Spleen (tissue), 7 donors: ENCODE measurements around the gene TRHDE.

Experiments used
- POLR2AphosphoS5 ChIP-seq, 3 donors: sonication (generic); formaldehyde crosslinking; IDR thresholded peaks; one replicate each; pipeline ENCODE4 v1.5.1; 2017; ENCODE audit warnings: antibody characterized with exemption in 3 of 3
- TF ChIP-seq, protein P1 (sequence below), 11 experiments: fragments of 200-600 bp in 7 of 11; fragments of 450-650 bp in 4 of 11; sonication (generic) in 4 of 11; IDR thresholded peaks in 8 of 11; conservative IDR thresholded peaks in 3 of 11; 1 replicate in 7 of 11; 2 replicates in 4 of 11; pipeline versions ENCODE4 v1.4.0 to v1.8.0; 2016 to 2021; ENCODE audit warnings: antibody characterized with exemption in 11 of 11, inconsistent platforms in 4 of 11, mild to moderate bottlenecking in 1 of 11
- donor health status: DM: no; HTN: no; CAD: no; lungs with moderate emphysema.
- donor health status: DM: no; HTN: no; CAD: no.
- donor health status: DM: no; HTN: no; CAD: no.

DNA sequence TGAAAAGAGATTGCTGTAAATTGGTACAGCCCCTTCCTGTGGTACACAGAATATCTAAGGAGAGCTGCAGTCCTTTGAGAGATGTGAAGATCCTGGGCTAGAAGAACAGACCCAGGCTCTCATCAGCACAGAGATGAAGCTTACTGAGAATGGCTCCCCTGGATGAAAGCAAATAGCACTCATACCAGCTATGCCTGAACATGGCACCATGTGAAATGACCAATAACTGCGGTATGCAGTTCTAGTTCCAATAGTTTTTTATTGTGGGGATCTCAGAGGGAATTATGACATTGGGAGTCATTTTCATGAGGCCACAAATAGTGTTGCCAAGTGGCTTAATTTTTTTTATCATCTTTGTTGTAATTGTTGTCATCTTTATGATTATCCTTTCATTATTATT, 15.4 kb upstream of the TRHDE start:
- no peak for TF ChIP-seq POLR2AphosphoS5 (IDR thresholded peaks at IDR 0.05)
- TF ChIP-seq, protein P1, sequence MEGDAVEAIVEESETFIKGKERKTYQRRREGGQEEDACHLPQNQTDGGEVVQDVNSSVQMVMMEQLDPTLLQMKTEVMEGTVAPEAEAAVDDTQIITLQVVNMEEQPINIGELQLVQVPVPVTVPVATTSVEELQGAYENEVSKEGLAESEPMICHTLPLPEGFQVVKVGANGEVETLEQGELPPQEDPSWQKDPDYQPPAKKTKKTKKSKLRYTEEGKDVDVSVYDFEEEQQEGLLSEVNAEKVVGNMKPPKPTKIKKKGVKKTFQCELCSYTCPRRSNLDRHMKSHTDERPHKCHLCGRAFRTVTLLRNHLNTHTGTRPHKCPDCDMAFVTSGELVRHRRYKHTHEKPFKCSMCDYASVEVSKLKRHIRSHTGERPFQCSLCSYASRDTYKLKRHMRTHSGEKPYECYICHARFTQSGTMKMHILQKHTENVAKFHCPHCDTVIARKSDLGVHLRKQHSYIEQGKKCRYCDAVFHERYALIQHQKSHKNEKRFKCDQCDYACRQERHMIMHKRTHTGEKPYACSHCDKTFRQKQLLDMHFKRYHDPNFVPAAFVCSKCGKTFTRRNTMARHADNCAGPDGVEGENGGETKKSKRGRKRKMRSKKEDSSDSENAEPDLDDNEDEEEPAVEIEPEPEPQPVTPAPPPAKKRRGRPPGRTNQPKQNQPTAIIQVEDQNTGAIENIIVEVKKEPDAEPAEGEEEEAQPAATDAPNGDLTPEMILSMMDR (IDR thresholded peaks at IDR 0.05 in 8 of 11, conservative IDR thresholded peaks at IDR 0.05 in 3 of 11) = no peak
